ENCODE results near the gene NBAS. TPM values are rescaled to one million over a fixed set of nuclear protein-coding genes. Genes with fewer than 3 reads are reported as not detected.

Gene NBAS
- total RNA-seq, 1 experiment from 2014 or later: 36.6 TPM

GRCh38 chr2:15307526-15307925 lies 253.6 kb downstream of the NBAS start:
- no peak for DNase-seq (ENCODE audit: low read depth)

DNA sequence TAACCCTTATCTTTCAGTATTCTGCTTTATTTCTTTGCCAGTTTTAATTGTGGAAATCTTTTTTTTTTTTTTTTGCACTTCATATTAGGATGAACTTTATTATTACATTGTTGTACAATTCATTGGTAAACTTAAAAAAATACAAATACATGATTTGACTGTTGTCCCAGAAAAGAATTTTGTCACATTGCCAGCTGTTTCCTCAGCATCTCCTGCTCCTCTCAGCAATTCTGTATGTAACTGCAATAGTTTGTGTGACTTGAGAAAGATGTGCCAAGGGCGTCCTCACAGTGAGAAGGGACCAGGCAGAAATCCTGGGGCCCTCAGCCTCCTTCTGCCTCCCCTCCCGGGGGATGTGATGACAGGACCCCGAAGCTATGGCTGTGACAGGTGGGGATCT lies 254.4 kb downstream of the NBAS start:
- no peak for DNase-seq (ENCODE audit: low read depth)

GRCh38 chr2:15303874-15304273 lies 257.3 kb downstream of the NBAS start:
- no peak for DNase-seq (ENCODE audit: low read depth)

GRCh38 chr2:15302154-15302553 lies 259.0 kb downstream of the NBAS start:
- no peak for DNase-seq (ENCODE audit: low read depth)

DNA sequence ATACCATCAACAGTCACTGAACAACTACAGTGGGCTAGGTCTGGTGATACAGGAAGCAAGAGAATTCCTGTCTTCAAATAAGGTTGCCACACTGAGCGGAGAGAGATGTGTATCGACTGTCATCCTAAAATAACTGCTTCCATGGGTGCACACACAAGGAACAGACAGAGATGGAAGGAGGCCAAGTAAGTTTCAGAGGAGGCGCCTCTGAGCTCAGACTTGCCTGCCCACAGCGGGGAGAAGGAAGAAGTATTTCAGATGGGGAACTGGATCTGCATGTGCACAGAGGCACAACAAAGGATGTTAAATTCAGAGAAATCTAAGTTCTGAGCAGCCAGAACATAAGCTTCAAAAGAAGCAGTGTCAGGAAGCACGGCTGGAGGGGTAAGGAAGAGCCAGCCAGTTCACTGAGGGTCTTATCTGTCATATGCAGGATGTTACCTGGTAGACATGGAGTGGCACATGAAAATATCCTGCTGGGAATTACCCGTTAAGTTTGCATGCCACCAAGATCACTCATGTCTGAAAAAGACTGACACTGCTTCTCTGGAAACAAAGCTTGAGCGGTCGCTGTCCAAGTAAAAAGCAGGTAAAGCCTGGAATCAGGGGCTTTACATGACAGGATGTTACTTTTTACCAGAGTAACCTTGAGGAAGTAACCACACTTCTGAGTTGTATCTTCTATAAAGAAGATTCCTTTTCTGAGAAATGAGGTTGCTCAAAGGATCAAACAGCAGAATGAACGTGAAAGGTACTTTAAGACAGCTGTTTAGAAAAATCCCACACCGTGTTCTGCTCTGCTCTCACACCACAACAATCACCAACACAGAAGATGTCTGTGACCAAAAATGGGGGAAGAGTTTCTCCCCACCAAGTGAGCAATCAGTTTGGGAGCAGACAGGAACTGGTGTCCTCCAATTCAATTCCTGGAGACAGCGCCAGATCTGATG lies 260.2 kb downstream of the NBAS start:
- DNase-seq (ENCODE audit: low read depth): no peak

DNA sequence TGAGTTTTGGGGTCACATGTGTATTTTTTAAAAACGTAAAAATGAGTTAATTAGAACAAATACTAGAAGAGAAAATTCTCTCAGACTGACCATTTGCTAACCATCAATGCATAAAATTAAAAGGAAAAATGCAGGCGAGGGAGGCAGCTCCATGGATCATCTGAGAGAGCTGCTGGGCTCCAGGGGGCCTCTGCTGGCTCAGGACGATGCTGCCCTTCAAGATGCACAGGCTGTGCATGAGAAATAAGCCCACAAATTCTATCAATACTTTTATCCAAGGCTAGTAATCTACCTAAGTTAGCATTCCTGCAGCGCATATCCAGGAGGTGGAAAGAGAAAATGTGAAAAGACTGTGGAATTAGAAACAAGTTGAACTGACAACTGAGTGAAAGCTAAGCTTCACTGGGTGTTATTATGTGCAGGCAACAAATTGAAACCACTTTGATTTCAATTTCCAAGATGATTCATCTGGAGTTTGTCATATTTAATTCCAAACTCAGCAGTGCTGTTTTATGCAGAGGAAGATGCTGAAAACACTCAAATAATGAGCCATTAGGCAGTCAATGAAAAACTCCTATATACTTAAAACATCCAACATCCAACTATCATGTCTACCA lies 261.1 kb downstream of the NBAS start:
- no peak for DNase-seq (ENCODE audit: low read depth)

DNA sequence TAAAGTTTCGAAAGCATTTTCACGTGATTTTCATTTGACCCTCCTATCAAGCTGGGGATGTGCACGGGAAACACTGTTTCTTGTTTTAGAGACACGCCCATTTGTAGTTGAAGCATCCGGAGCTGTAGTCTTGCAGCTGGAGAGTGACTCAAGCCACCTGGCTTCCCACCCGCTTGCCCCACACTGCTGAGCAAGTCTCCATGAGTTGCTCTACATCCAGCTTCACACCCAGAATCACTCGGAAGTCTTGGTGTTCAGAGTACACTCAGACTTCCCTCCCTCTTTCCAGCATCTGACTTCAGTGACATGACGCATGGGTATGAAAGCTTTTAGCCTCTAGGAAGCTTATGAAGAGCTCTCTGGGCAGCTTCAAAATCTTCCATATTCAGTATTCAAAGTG lies 262.4 kb downstream of the NBAS start:
- DNase-seq (ENCODE audit: low read depth): no peak

DNA sequence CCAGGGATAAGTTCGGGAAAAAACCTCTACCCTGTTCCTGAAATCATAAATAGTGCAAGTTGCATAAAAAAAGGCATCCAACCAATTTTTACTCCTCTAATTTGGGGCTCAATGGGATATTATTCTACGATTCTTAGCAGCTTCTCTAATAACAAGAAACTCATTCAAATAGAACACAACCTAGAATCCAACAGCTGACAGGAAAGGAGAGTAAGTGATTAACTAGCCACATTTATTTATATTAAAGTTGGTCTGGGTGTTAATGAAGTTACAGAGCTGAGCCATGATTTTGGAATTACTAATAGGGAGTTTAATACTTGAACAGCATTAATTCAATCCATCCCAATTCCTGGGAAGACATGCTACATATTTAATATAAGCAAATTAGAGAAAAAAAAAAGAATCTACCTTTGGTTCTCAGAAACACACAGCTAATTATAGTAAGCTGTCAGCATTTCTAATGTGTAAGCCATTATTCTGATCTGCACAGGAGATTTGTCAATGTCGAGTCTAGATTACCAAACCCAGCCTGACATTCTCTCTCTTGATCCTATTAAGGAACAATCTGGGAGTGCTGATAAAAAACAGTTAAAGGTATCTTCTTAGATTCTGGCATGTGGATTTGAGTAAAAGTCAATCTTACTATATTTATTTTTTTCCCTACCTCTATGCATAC lies 267.7 kb downstream of the NBAS start:
- DNase-seq (ENCODE audit: low read depth): no peak

DNA sequence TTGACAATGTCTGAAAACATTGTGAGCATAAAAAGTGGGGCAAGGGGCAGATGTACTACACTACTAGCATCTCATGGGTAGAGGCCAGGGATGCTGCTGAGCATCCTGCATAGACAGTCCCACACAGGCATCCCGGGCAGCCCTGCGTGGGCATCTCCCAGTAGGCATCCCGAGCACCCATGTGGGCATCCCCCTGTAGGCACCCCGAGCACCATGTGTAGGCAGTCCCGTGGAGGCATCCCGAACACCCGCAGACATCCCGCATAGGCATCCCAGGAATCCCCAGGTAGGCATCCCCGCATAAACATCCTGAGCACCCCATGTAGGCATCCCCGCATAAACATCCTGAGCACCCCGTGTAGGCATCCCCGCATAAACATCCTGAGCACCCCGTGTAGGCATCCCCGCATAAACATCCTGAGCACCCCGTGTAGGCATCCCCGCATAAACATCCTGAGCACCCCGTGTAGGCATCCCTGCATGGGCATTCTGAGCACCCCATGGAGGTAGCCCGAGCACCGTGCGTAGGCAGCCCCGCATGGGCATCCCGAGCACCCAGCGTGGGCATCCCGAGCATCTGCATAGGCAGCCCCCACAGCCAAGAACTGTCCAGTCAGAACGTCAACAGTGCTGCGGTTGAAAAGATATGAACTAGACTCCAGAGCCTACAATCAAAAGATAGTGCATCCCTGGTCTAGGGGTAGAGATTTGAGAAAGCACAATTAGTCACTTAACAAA lies 273.5 kb downstream of the NBAS start:
- DNase-seq (ENCODE audit: low read depth): no peak

DNA sequence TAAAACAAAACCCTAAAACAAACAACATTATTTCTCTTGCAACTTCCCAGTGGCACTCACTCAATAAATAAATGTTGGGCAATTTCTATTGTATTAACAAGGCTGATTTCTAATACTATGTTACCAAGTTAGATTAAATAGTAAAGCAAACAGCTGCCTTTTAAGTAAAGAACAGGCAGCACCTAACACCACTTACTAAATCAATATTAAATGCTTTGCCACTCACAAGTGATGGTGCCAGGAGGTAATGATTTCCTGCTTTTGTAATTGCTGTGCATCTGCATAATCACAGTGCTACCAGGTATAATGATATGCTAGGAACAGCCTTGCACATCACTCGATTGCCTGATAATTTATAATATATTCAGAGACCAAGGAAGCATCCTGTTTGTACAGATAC lies 276.5 kb downstream of the NBAS start:
- no peak for DNase-seq (ENCODE audit: low read depth)

GRCh38 chr2:15281681-15282080 lies 279.5 kb downstream of the NBAS start:
- DNase-seq (ENCODE audit: low read depth): no peak

DNA sequence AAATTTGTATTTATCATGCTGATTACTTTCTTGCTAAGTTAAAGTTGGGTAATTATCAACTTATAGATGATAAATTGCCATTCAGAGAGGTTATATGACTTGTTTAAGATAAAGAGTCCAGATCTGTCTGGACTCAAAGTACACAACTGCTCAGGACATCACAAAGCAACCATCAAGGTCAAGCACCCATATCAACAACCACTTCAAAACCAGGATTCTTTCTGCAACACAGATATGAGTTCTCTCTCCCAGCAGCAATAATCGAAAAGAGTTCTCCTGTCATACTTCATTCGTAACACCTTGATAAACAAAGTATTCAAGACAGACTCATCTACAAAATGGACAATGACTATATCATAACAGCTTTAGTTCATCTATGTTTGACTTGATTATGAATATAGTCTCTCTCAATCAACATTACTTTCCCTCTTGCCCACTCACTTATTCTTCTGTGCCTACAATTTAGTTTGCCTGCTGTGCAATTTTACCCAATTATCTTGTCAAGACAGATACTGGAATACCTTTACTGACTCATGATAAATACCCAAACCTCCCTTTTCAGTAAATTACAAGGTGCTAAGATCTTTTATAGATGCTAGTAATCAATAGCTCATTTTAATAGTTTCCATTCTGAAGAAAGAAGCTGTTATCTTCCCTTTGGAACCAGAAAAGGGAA lies 281.8 kb downstream of the NBAS start:
- no peak for DNase-seq (ENCODE audit: low read depth)

DNA sequence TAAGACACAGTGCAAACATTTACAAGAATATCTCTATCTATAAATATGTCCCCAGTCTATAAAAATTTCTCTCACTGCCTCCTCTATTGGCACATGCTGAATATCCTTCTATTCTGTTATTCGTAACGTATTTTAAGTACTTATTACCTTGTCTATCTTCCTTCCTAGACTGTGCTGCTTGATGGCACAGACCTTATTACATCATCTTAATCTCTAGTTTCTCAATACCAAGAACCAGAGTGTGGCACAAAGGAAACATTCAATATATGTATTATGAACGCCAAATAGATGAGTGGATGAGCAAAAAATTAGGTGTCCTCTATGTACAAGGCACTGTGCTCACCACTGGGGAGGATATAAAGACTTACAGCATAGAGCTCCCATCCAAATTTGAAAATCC lies 282.8 kb downstream of the NBAS start:
- no peak for DNase-seq (ENCODE audit: low read depth)

DNA sequence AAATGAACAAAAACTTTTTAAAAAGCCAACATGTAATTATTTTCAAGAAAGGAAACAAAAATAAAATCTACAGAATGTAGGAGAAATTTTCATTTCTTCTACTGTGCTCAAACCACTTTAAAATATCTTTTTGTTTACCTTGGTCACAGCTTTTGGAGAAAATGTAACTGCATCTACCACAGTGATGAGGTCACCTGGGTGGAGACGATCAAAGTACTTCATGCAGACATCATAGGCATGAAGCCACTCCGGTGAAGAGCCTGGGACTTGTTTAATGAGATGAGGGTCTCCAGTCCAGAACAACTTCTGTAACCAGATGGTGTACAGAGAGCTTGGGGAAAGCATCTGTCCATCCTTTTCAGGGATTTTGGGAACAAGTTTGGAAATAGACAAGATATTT lies 285.8 kb downstream of the NBAS start:
- DNase-seq (ENCODE audit: low read depth): no peak

DNA sequence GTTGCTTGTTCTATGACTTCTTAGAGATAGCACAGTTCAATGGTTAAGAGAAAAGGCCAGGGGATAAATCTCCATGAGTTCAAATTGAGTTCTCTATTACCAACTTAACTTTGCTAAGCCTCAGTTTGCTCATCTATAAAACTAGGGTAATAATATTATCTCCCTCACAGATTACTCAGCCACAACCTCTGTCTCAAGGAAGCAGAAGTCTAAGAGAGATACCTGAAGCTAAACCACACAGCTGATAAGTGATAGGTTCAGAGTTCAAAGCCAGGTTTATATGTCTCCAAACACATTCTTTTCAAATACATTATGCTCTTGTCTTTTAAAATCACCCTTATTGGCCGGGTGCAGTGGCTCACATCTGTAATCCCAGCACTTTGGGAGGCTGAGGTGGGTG lies 287.7 kb downstream of the NBAS start:
- no peak for DNase-seq (ENCODE audit: low read depth)

DNA sequence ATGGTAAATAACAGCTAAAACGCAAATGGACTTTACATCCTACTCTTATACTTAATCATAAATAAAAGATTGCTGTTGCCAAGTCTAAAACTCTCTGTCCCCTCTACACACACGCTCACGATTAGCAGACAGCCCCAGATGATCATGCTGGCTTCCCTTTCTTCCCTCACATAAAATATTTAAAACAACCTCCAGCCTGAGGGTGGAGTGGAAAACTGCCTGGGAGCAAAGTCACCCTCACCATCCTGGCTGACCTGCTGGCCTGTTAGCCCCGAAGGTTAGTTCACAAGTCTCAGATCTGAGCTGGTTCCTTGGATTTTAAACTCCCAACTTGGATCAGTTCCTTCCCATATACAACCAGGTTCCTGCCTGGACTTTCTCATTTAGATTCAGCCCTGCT lies 288.2 kb downstream of the NBAS start:
- no peak for DNase-seq (ENCODE audit: low read depth)

GRCh38 chr2:15271941-15272542 lies 289.1 kb downstream of the NBAS start:
- DNase-seq (ENCODE audit: low read depth): no peak

DNA sequence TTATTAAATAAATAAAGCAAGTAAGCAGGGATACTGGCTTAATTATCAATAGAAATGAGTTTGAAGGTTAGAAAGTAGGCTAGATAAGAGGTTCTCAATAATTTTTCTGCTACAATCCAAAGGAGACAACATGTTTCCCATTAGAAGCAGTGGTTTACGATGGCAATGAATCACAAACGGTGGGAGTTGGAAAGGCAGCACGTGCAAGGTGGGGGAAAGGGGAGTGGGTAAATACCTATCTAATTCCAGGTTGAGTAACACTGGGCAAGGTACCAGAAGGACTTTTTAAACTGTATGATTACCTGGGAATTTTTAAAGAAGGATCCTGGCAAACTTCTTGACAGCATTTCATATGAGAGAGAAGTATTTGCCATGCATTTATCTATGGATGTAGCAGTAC lies 289.9 kb downstream of the NBAS start:
- no peak for DNase-seq (ENCODE audit: low read depth)

DNA sequence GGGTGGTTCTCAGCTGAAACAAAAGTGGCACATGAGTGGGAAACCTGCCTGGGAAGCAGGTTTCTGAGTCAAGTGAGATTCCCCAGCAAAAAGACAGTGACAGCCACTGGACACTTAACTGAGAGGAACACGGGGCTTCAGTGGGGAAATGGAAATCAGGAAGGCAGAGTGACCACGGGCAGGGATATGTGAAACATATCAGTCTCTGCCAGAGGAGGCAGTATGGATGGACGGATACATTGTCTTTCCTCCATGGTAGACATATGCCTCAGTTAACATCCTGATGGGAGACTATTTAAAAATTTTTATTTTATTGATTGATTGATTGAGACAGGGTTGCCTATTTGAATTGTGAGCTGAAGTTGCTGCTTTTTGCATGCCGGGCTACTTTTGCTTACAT lies 292.1 kb downstream of the NBAS start:
- DNase-seq (ENCODE audit: low read depth): no peak

GRCh38 chr2:15265889-15266288 lies 295.2 kb downstream of the NBAS start:
- no peak for DNase-seq (ENCODE audit: low read depth)

All from M059J (cell line).